GM18870 (cell line): ENCODE results near the gene SEC23IP.

ENCODE experiments used
- ATAC-seq: cut with Tn5 transposase; IDR thresholded peaks from one replicate; pipeline ENCODE4 v1.9.1; 2021; ENCODE audit warnings: moderate library complexity; ENCODE audit not compliant: unreplicated experiment

The SEC23IP gene

GRCh38 chr10:119932631-119933030 lies 40.1 kb downstream of the SEC23IP start:
- ATAC-seq: no peak

DNA sequence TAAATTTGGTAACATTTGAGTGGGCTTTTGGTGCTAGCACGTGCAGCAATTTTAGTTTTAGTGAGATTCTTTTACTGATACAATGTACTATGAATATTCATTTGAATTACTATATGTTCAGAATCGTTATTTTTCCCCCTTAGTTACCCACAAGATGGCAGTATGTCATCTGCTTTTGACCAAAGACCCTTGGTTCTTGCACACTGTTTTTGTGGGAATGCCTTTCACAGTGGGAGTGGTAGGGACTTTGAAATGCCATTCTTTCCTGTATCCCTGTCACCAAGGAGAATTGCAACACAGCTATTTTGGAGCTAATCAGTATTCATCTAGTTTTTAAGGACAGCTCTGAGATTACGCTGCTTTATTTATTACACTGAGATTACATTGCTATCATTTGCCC lies 40.6 kb downstream of the SEC23IP start:
- no peak for ATAC-seq

- ATAC-seq: no peak
Measured at GRCh38 chr10:119940487-119940886, 48.0 kb downstream of the SEC23IP start.

- ATAC-seq: no peak
Measured at GRCh38 chr10:119942973-119943372, 50.4 kb downstream of the SEC23IP start.

DNA sequence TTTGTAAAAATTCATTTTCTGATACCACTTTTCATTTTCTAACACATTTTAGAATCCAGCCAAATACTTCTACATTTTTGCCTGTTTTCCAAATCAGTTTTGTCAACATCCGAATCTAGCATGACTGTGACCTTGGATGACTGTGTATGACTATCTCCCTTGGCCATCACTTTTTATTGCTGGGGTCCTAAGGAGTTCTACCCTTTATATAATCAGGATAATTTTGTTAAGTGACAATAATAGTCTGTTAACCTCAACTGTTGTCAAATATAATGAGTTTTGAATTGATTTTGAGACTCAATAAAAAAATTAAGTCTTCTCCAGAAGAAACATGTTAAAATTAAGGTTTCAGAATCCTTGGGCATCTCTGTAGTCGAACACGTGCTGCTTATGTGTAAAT lies 53.3 kb downstream of the SEC23IP start:
- no peak for ATAC-seq

DNA sequence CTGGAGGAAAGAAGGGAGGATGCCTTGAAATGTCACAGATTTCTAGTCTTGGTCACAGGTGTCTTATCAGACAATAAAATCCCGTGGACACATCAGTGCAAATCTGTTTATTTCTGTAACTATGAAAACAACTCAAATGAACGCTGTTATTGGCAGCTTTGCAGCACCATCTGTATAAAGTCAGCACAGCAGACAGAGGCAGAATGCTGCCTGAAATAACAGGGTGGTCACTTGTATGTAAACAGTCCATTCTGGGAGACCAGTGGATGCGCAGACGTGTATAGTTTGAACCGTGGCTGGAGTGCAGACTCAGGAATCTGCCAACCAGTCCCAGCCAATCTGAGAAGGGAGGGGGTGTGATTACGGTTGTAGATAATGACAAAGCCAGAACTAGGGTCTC lies 54.8 kb downstream of the SEC23IP start:
- no peak for ATAC-seq

DNA sequence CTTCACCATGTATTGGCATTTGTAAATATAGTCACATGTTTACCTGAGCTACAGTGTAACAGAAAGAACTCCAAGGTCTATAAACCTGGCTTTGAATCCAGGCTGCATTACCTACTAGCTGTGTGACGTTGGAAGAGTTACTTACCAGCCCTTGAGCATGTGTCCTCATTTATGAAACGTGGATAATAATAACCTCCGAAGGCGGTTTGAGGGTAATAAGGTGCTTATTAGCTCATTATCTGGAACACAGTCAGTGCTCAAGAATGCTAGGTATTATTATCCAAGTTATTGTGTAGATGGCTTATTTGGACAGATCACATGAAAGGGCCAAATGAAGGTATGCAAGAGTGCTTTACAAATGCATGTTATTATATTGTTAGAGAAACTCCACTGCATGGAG lies 64.9 kb downstream of the SEC23IP start:
- ATAC-seq: no peak

DNA sequence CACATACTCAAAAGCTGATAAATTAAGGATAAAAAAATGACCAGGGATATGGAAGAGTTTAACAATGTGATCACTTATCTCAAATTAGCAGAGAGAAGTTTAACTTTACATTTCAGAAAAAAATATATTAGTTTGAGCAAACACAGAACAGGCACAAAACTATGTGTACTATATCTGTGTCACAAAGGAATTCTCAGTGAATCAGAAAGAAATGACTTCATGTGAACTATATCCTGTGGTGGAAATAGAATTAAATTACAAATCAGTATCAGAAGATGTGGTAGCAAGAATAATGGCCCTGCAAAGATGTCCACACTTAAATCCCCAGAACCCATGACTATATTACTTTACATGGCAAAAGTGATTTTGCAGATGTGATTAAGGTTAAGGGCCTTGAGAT lies 70.3 kb downstream of the SEC23IP start:
- no peak for ATAC-seq

DNA sequence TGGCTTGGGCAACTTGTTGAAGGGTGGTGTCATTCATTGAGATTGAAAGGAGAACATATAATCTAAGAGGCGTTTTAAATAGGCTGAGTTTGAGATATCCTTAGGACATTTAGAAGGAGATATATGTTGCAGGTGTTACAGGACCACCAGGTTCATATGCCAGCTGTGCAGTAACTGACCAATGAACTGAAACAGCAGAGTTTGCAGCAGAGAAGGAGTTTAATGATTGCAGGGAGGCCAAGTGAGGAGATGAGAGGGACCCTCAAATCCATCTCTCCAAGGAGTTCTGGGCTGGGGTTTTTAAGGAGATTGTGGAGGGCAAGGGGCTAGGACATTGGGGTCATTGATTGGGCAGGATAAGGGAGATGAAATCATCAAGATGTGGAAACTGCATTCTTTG lies 74.5 kb downstream of the SEC23IP start:
- ATAC-seq: no peak

DNA sequence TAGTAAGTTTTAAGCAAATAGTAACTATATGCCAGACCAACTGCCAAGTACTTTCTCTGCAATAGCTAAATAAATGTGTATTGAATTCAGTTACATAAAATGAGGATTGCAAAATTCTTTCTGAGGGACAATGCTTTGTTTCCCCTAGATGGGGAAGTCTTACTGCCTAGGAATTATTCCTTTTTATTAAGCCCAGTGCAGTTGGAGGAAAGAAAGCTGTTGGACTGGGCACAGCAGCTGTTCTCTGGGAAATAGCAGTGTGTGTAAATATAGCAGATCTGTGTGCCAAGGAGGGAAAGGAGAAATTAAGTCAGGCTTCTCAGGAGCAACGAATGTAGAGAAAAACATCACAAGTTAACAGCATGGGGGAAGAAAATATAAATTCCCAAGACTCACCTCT lies 77.1 kb downstream of the SEC23IP start:
- ATAC-seq: no peak

DNA sequence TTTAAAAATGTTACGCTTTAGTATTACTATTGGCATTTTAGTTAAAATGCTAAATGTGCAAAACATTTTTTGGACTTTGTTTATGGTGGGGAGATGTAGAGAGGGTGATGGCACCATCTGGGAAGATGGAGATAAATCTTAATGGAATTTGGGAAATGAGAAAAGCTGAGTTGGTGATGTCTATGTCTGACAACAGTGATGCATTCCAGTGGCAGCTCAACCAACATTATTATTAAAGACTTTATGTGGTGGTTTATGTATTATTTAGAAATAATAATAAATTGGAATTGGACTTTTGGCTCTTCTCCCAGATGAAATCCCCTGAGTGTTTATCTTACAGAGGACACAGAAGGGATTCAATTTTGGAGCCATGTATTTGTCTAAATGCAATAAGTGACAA lies 77.6 kb downstream of the SEC23IP start:
- ATAC-seq: no peak

DNA sequence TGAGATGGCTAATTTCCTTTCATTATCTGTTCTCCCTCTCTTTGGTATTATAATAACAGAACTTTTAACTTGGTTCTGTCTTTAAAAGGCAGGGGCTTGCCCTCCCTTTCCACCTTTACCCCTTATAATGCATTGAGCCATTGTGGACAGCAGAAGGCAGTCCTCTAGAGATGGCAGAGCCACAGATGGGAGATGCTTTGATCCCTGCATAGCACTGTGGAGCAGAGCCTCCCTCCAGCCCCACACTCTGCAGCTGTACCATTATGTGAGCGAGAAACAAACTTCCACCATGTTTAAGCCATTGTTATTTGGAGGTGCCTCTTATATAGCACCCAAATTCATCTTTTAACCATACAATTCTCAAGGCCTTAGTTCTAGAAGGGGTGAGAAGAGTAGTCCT lies 78.4 kb downstream of the SEC23IP start:
- ATAC-seq: no peak

- no peak for ATAC-seq
Measured at GRCh38 chr10:119973281-119973680, 80.8 kb downstream of the SEC23IP start.

- ATAC-seq: no peak
Measured at GRCh38 chr10:119976421-119976820, 83.9 kb downstream of the SEC23IP start.

GRCh38 chr10:119980956-119981750 lies 88.6 kb downstream of the SEC23IP start:
- ATAC-seq: no peak

- ATAC-seq: no peak
Measured at GRCh38 chr10:119981826-119982225, 89.3 kb downstream of the SEC23IP start.

DNA sequence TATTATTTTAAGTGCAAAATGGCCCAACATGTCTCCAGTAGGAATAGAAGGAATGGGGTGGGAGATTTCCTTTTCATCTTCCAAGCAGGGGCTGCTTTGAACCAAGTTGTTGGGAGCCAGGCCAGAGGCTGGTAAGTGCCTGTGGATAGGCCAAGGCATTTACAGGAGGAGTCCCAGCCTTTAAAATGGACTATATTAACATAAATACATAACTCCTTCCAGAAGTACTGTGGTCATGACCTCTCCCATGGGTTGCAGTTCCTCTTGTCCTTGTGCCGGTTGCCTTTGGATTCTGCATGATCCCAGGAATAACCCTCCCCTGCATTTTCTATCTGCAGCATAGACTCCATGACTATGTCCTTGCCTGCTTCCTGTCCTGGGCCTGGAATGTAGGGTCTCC lies 95.8 kb downstream of the SEC23IP start:
- no peak for ATAC-seq

- no peak for ATAC-seq
Measured at GRCh38 chr10:119989966-119990365, 97.4 kb downstream of the SEC23IP start.

- no peak for ATAC-seq
Measured at GRCh38 chr10:119991066-119991465, 98.5 kb downstream of the SEC23IP start.

DNA sequence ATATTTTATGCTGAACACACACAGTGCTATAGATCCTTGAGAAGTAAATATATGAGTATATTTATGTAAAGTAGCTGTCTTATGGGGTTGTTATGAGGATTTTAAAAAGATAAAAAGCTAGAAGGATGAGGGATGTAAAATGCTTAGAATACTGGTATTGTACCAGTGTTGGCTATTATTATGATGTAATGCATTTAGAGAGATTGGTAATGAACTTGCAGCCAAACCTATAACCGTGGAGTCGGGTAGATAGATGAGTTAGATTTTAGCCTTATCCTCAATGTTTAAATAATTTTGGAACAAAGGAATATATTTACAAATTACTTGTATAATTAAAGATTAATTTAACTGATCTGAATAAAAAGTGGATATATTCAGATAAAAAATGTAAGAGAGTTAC lies 99.3 kb downstream of the SEC23IP start:
- no peak for ATAC-seq
